Activated CD8-positive, alpha-beta memory T cell treated with anti-CD3 and anti-CD28 coated beads for 48 hours (primary cell): ENCODE data around the gene ARHGAP6.

Source experiments
- DNase-seq, 3 experiments: peaks; one replicate each; pipeline ENCODE4 v3.0.0-alpha.2; 2020; ENCODE audit warnings: low read depth in 2 of 3, low spot score in 2 of 3

Gene ARHGAP6

DNA sequence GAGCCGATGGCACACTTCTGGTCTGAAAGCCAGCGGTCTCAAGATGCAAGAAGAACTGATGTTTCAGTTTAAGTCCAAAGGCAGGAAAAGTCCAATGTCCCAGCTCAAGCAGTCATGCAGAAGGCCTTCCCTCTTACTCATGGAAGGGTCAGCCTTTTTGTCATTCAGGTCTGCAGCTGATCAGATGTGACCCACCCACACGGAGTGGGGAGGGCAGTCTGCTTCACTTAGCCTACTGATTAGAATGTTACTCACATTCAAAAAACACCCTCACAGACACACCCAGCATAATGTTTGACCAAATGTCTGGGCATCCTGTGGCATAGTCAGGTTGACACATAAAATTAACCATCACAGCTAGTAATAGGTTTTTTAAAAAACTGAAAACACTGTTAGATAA, 548.0 kb downstream of the ARHGAP6 start:
- DNase-seq: no peak

- DNase-seq: no peak
Observed at GRCh38 chrX:11113731-11114130, 552.0 kb downstream of the ARHGAP6 start.

DNA sequence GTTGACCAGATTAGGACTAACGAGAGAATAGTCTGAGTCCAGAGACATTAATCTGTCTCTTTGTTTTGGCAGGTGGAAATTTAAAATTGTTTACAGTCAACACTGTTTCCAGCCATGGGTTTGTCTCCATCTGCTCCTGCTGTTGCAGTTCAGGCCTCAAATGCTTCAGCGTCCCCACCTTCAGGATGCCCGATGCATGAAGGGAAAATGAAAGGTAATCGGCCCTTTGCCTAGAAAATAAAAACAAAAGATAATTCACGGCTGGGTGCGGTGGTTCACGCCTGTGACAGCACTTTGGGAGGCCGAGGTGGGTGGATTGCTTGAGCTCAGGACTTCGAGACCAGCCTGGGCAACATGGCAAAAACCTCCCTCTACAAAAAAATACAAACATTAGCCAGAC, 553.8 kb downstream of the ARHGAP6 start:
- DNase-seq: no peak

- DNase-seq: peak; percentile 37 to 65 (median 50)
Observed at GRCh38 chrX:11111037-11111851, 554.5 kb downstream of the ARHGAP6 start, which contains the start of gene HCCS. HCCS (plus strand) TSS chrX:11111332; CDS start chrX:11112061, 729 bp downstream.

DNA sequence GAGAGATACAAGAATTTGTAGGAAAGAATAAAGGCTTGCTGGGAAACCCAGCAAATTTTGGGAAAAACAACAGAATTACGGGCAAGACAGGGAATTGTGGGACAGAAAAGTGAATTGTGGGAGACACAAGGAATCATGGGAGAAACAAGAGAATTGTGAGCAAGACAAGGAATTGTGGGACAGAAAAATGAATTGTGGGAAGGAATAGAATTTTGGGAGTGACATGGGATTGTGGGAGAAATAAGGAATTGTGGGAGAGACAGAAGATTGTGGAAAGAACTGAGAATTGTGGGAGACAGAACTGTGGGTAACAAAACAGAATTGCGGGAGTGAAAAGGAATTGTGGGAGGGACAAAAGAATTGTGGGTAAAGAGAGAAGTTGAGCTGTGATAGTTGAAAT, 555.8 kb downstream of the ARHGAP6 start:
- no peak for DNase-seq

GRCh38 chrX:11108253-11108941, 557.3 kb downstream of the ARHGAP6 start:
- DNase-seq: no peak

GRCh38 chrX:11105080-11105479, 560.6 kb downstream of the ARHGAP6 start:
- DNase-seq: no peak

DNA sequence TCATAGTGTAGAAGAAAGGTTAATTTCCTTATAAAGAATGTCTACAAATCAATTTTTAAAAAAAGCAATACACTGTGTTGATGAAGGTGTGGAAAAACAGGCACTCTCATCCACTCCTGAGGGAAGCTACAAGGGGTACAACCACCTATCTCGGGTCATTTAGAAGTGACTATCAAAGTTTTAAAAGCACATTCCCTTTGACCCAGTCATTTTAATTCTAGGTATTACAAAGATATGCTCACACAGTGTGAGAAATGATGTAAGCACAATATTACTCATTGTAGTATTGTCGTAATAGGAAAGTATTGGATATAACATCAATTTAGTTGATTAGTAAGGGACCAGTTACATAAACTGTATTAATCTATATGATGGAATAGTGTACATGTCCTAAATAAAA, 562.0 kb downstream of the ARHGAP6 start:
- no peak for DNase-seq

DNA sequence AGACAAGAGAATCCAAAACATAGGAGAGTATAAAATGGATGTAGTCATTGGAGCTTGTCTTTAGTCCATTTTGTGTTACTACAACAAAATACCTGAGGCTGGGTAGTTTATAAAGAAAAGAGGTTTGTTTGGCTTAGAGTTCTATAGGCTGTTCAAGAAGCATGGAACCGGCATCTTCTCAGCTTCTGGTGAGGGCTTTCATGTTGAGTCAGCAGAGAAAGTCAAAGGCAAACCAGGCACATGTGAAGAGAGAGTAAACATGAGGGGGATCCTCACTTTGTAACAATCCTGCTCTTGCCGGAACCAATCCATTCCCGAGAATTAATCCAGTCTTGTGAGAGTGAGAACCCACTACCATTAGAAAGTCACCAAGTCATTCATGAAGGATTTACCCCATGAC, 562.7 kb downstream of the ARHGAP6 start:
- no peak for DNase-seq

DNA sequence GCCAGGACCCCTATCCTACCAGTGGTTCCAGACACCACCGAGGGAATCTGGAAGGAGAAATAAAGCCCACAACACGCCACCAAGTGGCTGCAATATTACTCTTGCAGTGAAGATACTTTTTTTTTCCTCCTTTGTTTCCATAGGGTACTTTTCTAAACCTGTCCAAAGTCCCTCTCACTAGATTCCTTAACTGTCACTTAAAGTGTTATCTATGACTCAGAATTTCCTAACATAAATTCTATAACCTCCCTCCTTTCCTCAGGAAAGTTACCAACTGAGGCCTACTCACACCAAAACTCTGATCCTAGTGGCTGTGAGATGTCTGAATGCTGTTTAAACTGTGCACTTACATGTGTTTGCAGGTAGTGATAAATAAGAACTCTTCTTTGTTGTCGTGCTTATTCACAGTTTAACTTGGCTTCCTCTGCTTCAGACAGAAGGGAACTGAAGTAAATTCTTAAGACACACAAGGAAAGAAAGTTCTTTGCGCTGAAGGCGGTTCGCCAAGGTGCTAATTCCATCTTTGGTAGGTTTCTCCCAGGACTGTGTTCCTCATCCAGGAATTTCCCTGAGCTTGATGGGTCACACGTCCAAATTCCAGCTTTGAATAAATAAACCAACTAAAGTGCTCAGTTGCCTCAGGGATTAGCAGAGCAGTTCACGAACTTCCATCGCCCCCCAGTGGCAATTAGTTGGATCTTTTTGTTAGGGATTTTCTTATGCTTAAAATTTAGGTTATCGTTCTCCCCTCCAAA, 565.3 kb downstream of the ARHGAP6 start:
- DNase-seq: no peak

- DNase-seq: no peak
Observed at GRCh38 chrX:11099465-11099864, 566.3 kb downstream of the ARHGAP6 start.

- no peak for DNase-seq
Observed at GRCh38 chrX:11097933-11098332, 567.8 kb downstream of the ARHGAP6 start.

- DNase-seq: no peak
Observed at GRCh38 chrX:11089802-11090201, 575.9 kb downstream of the ARHGAP6 start.
